BLaER1 (cell line): ENCODE results near the gene BICD1.

Experiments used
- H3K27ac ChIP-seq: shearing (Covaris generic); formaldehyde crosslinking; 2 replicates; pipeline ENCODE4 v1.8.1; 2022
- H3K27me3 ChIP-seq: shearing (Covaris generic); formaldehyde crosslinking; 2 replicates; pipeline ENCODE4 v1.8.1; 2022
- H3K36me3 ChIP-seq: shearing (Covaris generic); formaldehyde crosslinking; 2 replicates; pipeline ENCODE4 v1.8.1; 2022
- H3K4me1 ChIP-seq: shearing (Covaris generic); formaldehyde crosslinking; 2 replicates; pipeline ENCODE4 v1.8.1; 2022
- H3K4me2 ChIP-seq: shearing (Covaris generic); formaldehyde crosslinking; 2 replicates; pipeline ENCODE4 v1.8.1; 2022
- H3K4me3 ChIP-seq: shearing (Covaris generic); formaldehyde crosslinking; 2 replicates; pipeline ENCODE4 v1.8.1; 2022
- H3K9ac ChIP-seq: shearing (Covaris generic); formaldehyde crosslinking; 2 replicates; pipeline ENCODE4 v1.8.1; 2022
- H3K9me3 ChIP-seq: shearing (Covaris generic); formaldehyde crosslinking; 2 replicates; pipeline ENCODE4 v1.8.1; 2022
- H4K20me1 ChIP-seq: shearing (Covaris generic); formaldehyde crosslinking; 2 replicates; pipeline ENCODE4 v1.8.1; 2022
- Cebpa-rat ChIP-seq: shearing (Covaris generic); IDR thresholded peaks from 2 replicates; pipeline ENCODE4 v1.8.1; 2022

The BICD1 gene

DNA sequence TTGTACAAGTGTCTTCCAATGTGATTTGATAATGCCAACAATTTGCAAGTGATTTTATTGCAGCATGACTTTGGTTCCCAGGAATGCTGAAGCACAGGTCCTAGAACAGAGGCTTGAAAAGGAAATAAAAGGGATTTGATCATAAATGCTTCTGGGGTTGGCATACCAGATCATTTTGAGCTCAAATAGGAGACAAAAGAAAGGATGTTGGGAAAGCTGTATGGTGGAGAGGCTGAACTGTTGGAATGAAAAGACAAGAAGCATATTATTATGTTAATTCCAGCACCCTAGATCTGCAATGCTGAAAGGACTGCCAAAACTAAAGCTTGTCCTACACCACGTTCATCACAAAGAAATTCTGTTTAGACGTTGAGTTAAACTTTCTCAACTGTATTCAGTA is 143.1 kb downstream of the BICD1 start:
- Histone ChIP-seq H3K4me2 (no peak overlapping the region), H3K9me3 (peaks cover 28% of the 10 kb centered on the region), H4K20me1 (no peaks in the 10 kb centered on the region), H3K9ac (no peak overlapping the region), H3K4me1 (no peaks in the 10 kb centered on the region), H3K27me3 (no peaks in the 10 kb centered on the region), H3K4me3 (no peak overlapping the region), H3K36me3 (peaks cover 30% of the 10 kb centered on the region), H3K27ac (no peak overlapping the region)
- no peak for TF ChIP-seq Cebpa-rat

DNA sequence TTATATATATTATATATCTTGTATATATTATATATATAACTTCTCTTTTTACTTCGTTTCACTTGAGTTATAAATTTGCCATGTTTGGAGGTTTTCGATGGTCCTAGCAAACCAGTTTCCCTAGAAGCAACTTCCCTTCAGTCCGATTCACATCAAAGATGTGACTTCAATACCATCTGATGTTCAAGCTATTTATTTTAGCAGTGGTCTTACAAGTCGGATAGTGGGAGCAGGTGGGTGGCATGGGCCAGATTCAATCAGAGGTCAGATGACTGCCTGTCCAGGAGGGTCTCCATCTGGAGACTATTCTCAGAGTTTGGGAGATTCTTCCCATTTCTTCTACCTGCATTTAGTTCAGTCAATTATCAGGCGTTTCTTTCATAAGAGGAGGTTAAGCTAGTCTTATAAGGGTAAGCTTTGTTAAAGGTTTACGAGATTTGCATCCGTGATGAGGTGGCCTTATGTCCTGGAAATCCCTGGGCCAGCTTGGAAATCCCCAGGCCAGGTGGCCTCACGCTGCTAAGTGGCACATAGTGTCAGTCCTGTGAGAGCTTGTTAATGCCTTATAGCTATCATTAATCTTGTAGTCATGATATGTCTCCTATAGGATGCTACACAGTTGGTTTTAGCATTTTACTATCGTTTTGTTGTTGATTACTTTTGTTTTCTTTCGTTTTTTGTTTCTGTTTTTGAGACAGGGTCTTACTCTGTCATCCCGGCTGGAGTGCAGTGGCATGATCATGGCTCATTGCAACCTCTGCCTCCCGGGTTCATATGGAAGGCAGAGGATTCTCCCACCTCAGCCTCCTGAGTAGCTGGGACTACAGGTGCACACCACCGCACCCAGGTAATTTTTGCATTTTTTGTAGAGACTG is 145.8 kb downstream of the BICD1 start:
- no peak for TF ChIP-seq Cebpa-rat
- Histone ChIP-seq H3K4me3 (no peak overlapping the region), H4K20me1 (no peaks in the 10 kb centered on the region), H3K9me3 (peaks cover 26% of the 10 kb centered on the region), H3K27me3 (no peaks in the 10 kb centered on the region), H3K9ac (no peak overlapping the region), H3K4me1 (no peaks in the 10 kb centered on the region), H3K4me2 (no peak overlapping the region), H3K36me3 (peaks cover 30% of the 10 kb centered on the region), H3K27ac (no peak overlapping the region)

DNA sequence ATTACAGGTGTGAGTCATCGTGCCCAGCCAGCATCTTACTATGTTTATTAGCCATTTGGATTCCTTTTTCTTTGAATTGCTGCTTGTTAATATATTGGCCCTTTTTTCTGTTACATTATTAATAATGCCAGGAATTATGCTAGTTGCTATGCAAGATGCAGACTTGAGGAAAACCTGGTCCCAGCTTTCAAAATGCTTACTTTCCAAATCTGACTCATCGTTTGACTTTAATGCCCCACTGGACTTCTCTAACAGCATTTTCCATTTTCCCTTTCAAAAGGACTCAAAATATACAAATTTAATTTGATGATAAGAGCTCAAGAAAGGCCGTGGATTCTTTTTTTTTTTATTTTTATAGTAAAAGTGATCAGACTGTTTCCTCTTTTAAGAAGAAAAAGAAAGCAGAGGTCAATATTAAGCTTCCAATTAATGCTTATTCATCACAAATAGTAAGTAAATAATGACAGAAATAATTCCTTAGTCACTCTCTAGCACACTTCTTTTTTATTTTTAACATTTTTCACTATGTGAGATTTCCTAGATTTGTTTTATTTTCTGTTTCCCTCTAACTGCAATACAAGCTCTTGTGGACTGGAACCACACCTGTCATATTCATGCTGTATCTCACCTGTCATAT is 146.6 kb downstream of the BICD1 start:
- no peak for TF ChIP-seq Cebpa-rat
- Histone ChIP-seq H3K4me1 (no peaks in the 10 kb centered on the region), H3K9ac (no peak overlapping the region), H3K27me3 (no peaks in the 10 kb centered on the region), H3K36me3 (peaks cover 24% of the 10 kb centered on the region), H3K27ac (no peak overlapping the region), H3K4me3 (no peak overlapping the region), H4K20me1 (no peaks in the 10 kb centered on the region), H3K9me3 (peaks cover 24% of the 10 kb centered on the region), H3K4me2 (no peak overlapping the region)

DNA sequence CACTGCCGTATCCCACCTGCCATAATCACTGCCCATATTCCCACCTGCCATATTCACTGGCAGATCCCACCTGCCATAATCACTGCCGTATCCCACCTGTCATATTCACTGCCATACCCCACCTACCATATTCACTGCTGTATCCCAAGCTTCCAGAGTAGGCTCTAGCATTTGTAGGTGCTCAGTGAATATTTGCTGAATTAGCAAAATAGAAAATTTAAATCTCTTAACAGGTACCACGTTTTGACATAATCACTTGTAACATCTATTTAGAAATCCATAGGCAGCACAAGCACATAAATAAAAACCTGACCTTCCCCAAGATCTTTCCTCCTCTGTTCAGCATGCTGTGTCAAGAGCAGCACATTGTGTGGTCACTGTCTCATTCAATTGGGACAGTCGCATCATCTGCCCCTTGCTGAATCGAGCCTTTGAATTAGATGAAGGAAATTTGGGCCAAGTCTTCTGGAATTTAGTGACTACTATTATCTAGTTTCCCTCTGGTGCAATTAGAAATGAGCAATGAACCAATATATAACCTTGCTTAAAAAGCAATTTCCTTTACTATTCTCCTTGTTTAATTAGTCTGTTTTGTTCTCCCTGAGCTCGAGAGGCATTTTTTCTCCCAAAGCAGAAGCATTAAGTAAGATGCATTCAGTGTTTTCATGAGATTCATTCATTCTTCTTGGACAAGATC is 147.8 kb downstream of the BICD1 start:
- no peak overlapping the region for H3K27ac ChIP-seq
- H3K4me1 ChIP-seq, result no peaks in the 10 kb centered on the region
- H4K20me1 ChIP-seq, result no peaks in the 10 kb centered on the region
- peaks cover 19% of the 10 kb centered on the region; the same call in 1 of the 2 replicates for H3K36me3 ChIP-seq
- H3K9me3 ChIP-seq, result peaks cover 16% of the 10 kb centered on the region
- TF ChIP-seq Cebpa-rat, result no peak
- H3K9ac ChIP-seq, result no peak overlapping the region
- H3K27me3 ChIP-seq, result no peaks in the 10 kb centered on the region
- H3K4me3 ChIP-seq, result no peak overlapping the region
- no peak overlapping the region for H3K4me2 ChIP-seq

DNA sequence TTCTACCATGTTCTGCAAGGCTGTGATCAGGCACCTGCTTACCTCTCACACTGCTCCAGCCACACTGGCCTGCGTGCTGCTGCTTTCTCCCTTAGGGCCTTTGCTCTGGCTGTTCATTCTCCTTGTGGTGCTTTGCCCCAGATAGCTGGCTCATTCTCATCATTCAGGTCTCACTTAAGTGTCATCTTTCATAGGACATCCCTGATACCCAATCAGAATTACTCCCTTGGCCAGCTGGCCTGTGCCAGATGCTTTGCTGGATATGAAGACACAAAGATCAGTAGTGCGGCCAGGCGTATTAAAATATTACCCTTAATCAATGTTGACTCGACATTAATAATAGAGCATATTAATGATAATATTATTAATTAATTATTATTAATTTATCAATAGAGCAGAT is 148.9 kb downstream of the BICD1 start:
- Histone ChIP-seq H3K27ac (no peak overlapping the region), H3K9me3 (peaks cover 16% of the 10 kb centered on the region), H3K4me2 (no peak overlapping the region), H3K4me1 (peaks cover 6% of the 10 kb centered on the region), H3K9ac (no peak overlapping the region), H3K36me3 (peaks cover 19% of the 10 kb centered on the region; the same call in 1 of the 2 replicates), H3K27me3 (no peaks in the 10 kb centered on the region), H3K4me3 (no peak overlapping the region), H4K20me1 (no peaks in the 10 kb centered on the region)
- no peak for TF ChIP-seq Cebpa-rat

DNA sequence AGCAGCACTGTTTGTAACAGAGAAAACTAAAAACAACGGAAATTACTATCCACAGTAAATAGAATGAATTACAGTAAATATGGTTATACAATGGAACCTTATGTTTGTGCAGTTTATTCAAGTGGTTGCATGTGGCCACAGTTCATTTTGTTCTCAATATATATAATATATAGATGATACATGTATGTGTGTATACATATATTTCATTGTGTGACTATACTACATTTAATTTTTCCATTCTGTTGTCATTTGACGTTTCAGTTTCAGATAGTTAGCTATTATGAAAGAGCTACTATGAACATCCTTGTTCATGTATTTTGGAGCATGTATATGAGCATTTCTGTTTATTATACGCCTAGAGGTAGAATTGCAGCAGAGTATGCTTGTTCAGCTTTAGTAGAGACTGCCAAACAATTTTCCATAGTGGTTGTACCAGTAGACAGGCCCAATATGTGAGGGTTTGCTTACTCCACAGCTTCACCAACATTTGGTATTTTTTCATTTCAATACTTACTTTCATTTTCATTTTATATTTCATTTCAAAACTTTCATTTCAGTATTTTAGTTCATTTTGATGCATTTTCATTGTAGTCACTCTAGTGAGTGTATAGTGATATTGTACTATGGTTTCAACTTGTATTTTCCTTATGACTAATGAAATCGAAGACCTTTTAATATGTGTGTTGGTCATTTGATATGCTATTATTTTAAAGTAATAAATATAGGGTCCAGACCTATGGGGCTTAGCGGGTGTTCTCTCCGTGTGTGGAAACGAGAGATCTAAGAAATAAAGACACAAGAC is 151.2 kb downstream of the BICD1 start:
- no peak overlapping the region for H3K9ac ChIP-seq
- no peak overlapping the region for H3K4me3 ChIP-seq
- no peaks in the 10 kb centered on the region for H4K20me1 ChIP-seq
- no peak overlapping the region for H3K4me2 ChIP-seq
- no peak overlapping the region for H3K27ac ChIP-seq
- H3K27me3 ChIP-seq, result no peaks in the 10 kb centered on the region
- peaks cover 16% of the 10 kb centered on the region for H3K9me3 ChIP-seq
- no peak for TF ChIP-seq Cebpa-rat
- peaks cover 19% of the 10 kb centered on the region; the same call in 1 of the 2 replicates for H3K36me3 ChIP-seq
- peaks cover 21% of the 10 kb centered on the region for H3K4me1 ChIP-seq

DNA sequence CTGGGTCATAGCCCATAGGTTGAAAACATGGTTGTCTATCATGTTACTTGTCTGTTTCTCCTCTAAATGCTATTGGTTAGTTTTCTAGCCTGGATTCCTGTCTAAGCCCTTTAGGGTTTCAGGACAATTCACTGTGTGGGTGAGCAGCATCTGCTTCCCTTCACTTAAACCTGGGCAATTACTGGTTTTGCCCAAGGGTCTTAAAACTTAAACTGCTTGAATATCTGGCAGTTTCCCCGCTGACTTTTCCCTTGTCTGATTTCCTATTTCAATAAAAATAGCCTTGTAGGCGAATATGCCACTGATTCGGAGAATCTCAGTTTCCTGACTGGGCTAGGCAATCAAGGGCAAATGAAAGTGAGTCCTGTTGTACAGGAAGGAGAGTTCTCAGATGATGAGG is 154.0 kb downstream of the BICD1 start:
- H3K4me1 ChIP-seq, result peaks cover 44% of the 10 kb centered on the region
- H3K27ac ChIP-seq, result peak overlapping the region; percentile 50
- no peak for TF ChIP-seq Cebpa-rat
- H4K20me1 ChIP-seq, result no peaks in the 10 kb centered on the region
- peaks cover 7% of the 10 kb centered on the region; the same call in 1 of the 2 replicates for H3K36me3 ChIP-seq
- H3K9me3 ChIP-seq, result peaks cover 16% of the 10 kb centered on the region
- H3K27me3 ChIP-seq, result no peaks in the 10 kb centered on the region
- H3K4me3 ChIP-seq, result no peak overlapping the region
- H3K9ac ChIP-seq, result no peak overlapping the region
- peak overlapping the region; percentile 52 for H3K4me2 ChIP-seq

DNA sequence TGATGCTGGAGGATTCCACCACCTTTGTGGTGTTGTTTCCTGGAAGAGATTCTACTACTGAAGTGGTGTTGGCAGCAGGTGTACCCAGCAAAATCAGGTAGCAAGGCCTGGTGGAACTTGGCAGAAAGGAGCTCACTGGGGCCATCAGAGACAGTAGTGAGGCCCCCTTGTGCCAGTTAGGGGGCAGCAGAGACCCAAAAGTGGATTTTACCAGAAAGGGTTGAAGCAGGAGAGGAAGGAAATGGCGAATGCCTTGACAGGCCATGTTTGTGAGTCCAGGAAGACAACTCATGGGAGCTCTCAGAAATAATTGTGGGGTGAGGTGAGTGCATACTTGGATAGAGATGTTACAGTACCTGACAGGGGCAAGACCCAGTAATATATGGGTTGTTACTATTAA is 155.0 kb downstream of the BICD1 start:
- Histone ChIP-seq H3K9me3 (peaks cover 14% of the 10 kb centered on the region), H3K4me3 (no peak overlapping the region), H3K36me3 (peaks cover 3% of the 10 kb centered on the region; the same call in 1 of the 2 replicates), H3K27ac (no peak overlapping the region), H3K27me3 (no peaks in the 10 kb centered on the region), H3K9ac (no peak overlapping the region), H3K4me2 (0 out of 2 replicates have a peak overlapping the region, but pooled peaks have one; percentile 52), H4K20me1 (no peaks in the 10 kb centered on the region), H3K4me1 (peaks cover 54% of the 10 kb centered on the region)
- TF ChIP-seq Cebpa-rat, result no peak

DNA sequence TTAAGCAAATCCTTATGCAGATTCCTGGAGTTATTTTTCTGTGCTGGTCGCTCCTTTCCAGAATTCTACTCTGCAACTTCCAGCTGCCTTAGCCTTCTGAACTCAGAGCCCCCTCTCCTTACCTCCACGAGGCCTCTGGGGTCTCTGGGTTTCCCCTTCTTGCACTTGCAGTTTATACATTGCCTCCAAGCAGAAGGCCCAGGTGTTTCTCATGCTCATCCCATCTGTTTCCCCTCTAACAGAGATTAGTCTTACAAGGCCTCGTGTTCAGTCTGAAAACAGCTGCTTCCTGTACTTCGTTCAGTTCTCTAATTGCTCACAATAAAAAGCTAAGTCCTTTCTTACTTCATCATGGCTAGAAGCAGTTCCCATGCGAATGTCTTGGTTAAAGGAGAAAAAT is 158.3 kb downstream of the BICD1 start:
- Histone ChIP-seq H3K9ac (peak overlapping the region; percentile 75), H3K27ac (peak overlapping the region; percentile 96), H3K9me3 (no peaks in the 10 kb centered on the region), H3K36me3 (peaks cover 8% of the 10 kb centered on the region), H3K4me2 (peak overlapping the region; percentile 81), H3K4me3 (no peak overlapping the region), H4K20me1 (no peaks in the 10 kb centered on the region), H3K4me1 (peaks cover 57% of the 10 kb centered on the region), H3K27me3 (no peaks in the 10 kb centered on the region)
- no peak for TF ChIP-seq Cebpa-rat
